SK-N-SH treated with all-trans-retinoic acid at 6 μM for 48 hours (cell line): Measurements from ENCODE around the gene MSRB1.
"Not testable (repeated sequence)": the region's sequence is repeated elsewhere in the genome, so short reads cannot be mapped to it uniquely, and the experiment has no call there.

ENCODE experiments used
- ATAC-seq: fragments of 200-7000 bp; cut with Tn5 transposase; 3 replicates; pipeline ENCODE4 v1.9.1; 2020; ENCODE audit warnings: mild to moderate bottlenecking, moderate library complexity
- ARNTL ChIP-seq: fragments of 450-650 bp; formaldehyde crosslinking; IDR thresholded peaks from 2 replicates; pipeline ENCODE4 v1.5.0; 2020; ENCODE audit warnings: low read depth, mild to moderate bottlenecking, moderate library complexity, borderline replicate concordance
- BACH2 ChIP-seq: fragments of 250-450 bp; sonication (Bioruptor Pico); IDR thresholded peaks from 2 replicates; pipeline ENCODE4 v1.9.0; 2021; ENCODE audit warnings: mild to moderate bottlenecking, borderline replicate concordance
- CSDC2 ChIP-seq: fragments of 250-450 bp; sonication (Bioruptor Pico); IDR thresholded peaks from 2 replicates; pipeline ENCODE4 v1.5.0; 2020; ENCODE audit warnings: mild to moderate bottlenecking, moderate library complexity
- ESRRG ChIP-seq: fragments of 250-450 bp; sonication (Bioruptor Pico); IDR thresholded peaks from 2 replicates; pipeline ENCODE4 v1.6.1; 2021; ENCODE audit warnings: mild to moderate bottlenecking
- GLIS3 ChIP-seq: fragments of 250-450 bp; sonication (Bioruptor Pico); IDR thresholded peaks from 2 replicates; pipeline ENCODE4 v1.5.0; 2020; ENCODE audit warnings: mild to moderate bottlenecking, moderate library complexity
- ISL1 ChIP-seq: fragments of 250-450 bp; sonication (Bioruptor Pico); IDR thresholded peaks from 2 replicates; pipeline ENCODE4 v2.1.2; 2022; ENCODE audit warnings: mild to moderate bottlenecking, moderate library complexity
- OSR1 ChIP-seq: fragments of 250-450 bp; sonication (Bioruptor Pico); IDR thresholded peaks from 2 replicates; pipeline ENCODE4 v1.8.0; 2022; ENCODE audit warnings: moderate library complexity, mild to moderate bottlenecking, inconsistent platforms
- SNAI2 ChIP-seq: fragments of 250-450 bp; sonication (Bioruptor Pico); IDR thresholded peaks from 2 replicates; pipeline ENCODE4 v1.5.0; 2020; ENCODE audit warnings: mild to moderate bottlenecking, moderate library complexity
- TCF4 ChIP-seq: fragments of 250-450 bp; sonication (Bioruptor Pico); IDR thresholded peaks from 2 replicates; pipeline ENCODE4 v1.8.0; 2021; ENCODE audit warnings: mild to moderate bottlenecking, moderate library complexity, borderline replicate concordance
- TOX ChIP-seq: fragments of 250-450 bp; sonication (Bioruptor Pico); IDR thresholded peaks from 2 replicates; pipeline ENCODE4 v1.8.0; 2021; ENCODE audit warnings: mild to moderate bottlenecking, moderate library complexity, borderline replicate concordance
- TSHZ2 ChIP-seq: fragments of 250-450 bp; sonication (Bioruptor Pico); IDR thresholded peaks from 2 replicates; pipeline ENCODE4 v1.5.0; 2020; ENCODE audit warnings: mild to moderate bottlenecking, moderate library complexity
- ZC3H10 ChIP-seq: fragments of 250-450 bp; sonication (Bioruptor Pico); IDR thresholded peaks from 2 replicates; pipeline ENCODE4 v1.5.1; 2021; ENCODE audit warnings: mild to moderate bottlenecking, moderate library complexity
- ZFP30 ChIP-seq: fragments of 450-650 bp; formaldehyde crosslinking; IDR thresholded peaks from 2 replicates; pipeline ENCODE4 v1.5.0; 2022; ENCODE audit warnings: mild to moderate bottlenecking, moderate library complexity
- ZNF565 ChIP-seq: fragments of 450-650 bp; formaldehyde crosslinking; conservative IDR thresholded peaks from 2 replicates; pipeline ENCODE4 v1.5.0; 2020; ENCODE audit warnings: low read depth, mild to moderate bottlenecking, moderate library complexity
- ZNF70 ChIP-seq: fragments of 450-650 bp; formaldehyde crosslinking; IDR thresholded peaks from 2 replicates; pipeline ENCODE4 v1.5.0; 2020; ENCODE audit warnings: mild to moderate bottlenecking, moderate library complexity
- ZNF8 ChIP-seq: fragments of 450-650 bp; formaldehyde crosslinking; IDR thresholded peaks from 2 replicates; pipeline ENCODE4 v1.5.0; 2020; ENCODE audit warnings: mild to moderate bottlenecking, moderate library complexity
- TF ChIP-seq, protein P1 (sequence below): fragments of 250-450 bp; sonication (Bioruptor Pico); IDR thresholded peaks from 2 replicates; pipeline ENCODE4 v1.8.0; 2021; ENCODE audit warnings: low read depth, mild to moderate bottlenecking, moderate library complexity, borderline replicate concordance
- TF ChIP-seq, protein P2 (sequence below): fragments of 250-450 bp; sonication (Bioruptor Pico); IDR thresholded peaks from 2 replicates; pipeline ENCODE4 v1.8.0; 2020; ENCODE audit warnings: mild to moderate bottlenecking, moderate library complexity, borderline replicate concordance

MSRB1 gene

DNA sequence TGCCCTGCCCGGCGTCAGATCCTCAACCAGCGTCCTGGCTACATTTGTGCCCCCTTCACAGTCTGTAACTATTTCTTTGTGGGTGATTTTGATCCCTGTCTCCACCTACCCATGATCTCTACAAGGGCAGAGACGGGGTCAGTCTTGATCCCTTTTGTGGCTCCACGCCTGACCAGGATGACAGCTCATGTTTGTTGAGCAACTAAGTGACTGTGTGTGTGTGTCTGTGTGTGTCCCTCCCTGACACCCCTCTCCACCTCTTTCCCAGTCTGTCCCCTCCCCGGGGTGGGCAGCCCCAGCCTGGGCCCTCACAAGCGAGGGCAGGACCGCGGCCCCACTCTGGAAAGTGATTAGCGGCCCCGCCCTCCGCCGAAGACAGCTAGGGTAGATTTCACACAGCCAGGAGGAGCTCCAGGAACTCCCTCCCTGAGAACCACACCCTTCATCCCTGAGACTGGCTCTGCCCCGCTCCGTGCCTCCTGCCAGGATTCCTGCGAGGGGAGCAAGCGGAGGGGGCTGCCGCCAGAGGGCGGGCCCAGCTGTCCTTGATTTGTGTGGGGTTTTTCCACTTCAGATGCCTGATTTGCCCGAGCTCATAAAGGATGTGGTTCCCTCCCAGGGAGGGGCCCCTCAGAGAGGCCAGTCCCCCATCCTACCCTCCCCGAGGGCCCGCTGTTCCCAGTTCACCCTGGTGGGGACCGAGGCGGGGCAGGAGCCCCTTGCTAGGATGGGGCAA lies 19.5 kb downstream of the MSRB1 start:
- ATAC-seq: peak; percentile 20; the same call in 2 of the 3 replicates
- TF ChIP-seq BACH2 (CRISPR knock-in tag): no peak

DNA sequence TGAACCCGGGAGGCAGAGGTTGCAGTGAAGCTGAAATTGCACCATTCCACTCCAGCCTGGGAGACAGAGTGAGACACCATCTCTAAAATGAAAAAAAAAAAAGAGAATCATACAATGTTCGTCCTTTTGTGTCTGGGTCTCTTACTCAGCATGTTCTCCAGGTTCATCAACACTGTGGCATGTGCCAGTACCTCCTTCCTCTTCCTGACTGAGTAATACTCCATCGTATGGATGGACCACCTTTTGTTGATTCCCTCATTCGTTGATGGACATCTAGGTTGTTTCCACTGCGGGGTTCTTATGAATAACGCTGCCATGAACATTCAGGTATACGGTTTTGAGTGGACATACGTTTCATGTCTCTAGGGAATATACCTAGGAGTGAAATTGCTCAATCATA lies 20.6 kb downstream of the MSRB1 start:
- TF ChIP-seq, protein P1, sequence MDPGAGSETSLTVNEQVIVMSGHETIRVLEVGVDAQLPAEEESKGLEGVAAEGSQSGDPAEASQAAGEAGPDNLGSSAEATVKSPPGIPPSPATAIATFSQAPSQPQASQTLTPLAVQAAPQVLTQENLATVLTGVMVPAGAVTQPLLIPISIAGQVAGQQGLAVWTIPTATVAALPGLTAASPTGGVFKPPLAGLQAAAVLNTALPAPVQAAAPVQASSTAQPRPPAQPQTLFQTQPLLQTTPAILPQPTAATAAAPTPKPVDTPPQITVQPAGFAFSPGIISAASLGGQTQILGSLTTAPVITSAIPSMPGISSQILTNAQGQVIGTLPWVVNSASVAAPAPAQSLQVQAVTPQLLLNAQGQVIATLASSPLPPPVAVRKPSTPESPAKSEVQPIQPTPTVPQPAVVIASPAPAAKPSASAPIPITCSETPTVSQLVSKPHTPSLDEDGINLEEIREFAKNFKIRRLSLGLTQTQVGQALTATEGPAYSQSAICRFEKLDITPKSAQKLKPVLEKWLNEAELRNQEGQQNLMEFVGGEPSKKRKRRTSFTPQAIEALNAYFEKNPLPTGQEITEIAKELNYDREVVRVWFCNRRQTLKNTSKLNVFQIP (CRISPR knock-in tag): no peak
- no peak for TF ChIP-seq ARNTL (CRISPR knock-in tag)
- no peak for TF ChIP-seq TSHZ2 (CRISPR knock-in tag)
- TF ChIP-seq TOX (CRISPR knock-in tag): no peak
- no peak for TF ChIP-seq ZNF565 (CRISPR knock-in tag)
- no peak for TF ChIP-seq OSR1 (CRISPR knock-in tag)
- no peak for ATAC-seq

DNA sequence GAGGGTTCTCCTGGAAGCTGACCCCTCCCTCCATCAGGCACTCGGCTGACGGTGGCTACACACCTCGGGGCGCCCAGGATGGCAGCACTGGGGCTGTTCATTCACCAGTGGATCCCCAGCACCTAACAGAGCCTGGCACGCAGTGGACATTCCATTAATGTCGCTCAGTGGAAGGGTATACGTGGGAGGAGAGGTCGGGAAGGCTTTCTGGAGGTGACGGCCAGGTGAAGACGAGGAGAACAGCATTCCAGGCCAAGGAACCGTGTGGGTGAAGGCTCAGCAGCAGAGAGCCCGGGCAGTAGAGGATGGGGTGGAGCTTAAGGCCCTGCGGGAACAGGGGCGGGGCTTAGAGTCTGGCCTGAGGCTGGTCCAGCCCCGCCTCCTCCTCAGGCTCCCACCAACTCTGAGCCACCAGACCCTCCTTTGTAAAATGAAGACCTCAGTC lies 22.2 kb downstream of the MSRB1 start:
- TF ChIP-seq BACH2 (CRISPR knock-in tag) (no peak), OSR1 (CRISPR knock-in tag) (no peak), ZNF8 (CRISPR knock-in tag) (no peak), GLIS3 (no peak), ZNF565 (CRISPR knock-in tag) (no peak), SNAI2 (CRISPR knock-in tag) (no peak), ZC3H10 (CRISPR knock-in tag) (no peak), ISL1 (CRISPR knock-in tag) (no peak), ZFP30 (CRISPR knock-in tag) (no peak), TSHZ2 (CRISPR knock-in tag) (no peak), TCF4 (CRISPR knock-in tag) (no peak), ESRRG (no peak), CSDC2 (CRISPR knock-in tag) (no peak), TOX (CRISPR knock-in tag) (no peak), ZNF70 (CRISPR knock-in tag) (no peak), ARNTL (CRISPR knock-in tag) (no peak)
- TF ChIP-seq, protein P1 (CRISPR knock-in tag): no peak
- TF ChIP-seq, protein P2, sequence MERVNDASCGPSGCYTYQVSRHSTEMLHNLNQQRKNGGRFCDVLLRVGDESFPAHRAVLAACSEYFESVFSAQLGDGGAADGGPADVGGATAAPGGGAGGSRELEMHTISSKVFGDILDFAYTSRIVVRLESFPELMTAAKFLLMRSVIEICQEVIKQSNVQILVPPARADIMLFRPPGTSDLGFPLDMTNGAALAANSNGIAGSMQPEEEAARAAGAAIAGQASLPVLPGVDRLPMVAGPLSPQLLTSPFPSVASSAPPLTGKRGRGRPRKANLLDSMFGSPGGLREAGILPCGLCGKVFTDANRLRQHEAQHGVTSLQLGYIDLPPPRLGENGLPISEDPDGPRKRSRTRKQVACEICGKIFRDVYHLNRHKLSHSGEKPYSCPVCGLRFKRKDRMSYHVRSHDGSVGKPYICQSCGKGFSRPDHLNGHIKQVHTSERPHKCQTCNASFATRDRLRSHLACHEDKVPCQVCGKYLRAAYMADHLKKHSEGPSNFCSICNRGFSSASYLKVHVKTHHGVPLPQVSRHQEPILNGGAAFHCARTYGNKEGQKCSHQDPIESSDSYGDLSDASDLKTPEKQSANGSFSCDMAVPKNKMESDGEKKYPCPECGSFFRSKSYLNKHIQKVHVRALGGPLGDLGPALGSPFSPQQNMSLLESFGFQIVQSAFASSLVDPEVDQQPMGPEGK (CRISPR knock-in tag): no peak
- ATAC-seq: peak; percentile 82

DNA sequence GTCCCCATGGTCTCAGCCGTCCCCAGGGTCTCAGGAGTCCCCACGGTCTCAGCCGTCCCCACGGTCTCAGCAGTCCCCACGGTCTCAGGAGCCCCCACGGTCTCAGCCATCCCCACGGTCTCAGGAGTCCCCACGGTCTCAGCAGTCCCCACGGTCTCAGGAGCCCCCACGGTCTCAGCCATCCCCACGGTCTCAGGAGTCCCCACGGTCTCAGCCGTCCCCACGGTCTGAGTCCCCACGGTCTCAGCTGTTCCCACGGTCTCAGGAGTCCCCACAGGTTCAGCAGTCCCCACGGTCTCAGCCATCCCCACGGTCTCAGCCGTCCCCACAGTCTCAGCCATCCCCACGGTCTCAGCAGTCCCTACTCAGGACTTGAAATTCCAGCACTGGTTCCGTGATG lies 22.9 kb downstream of the MSRB1 start:
- not testable (repeated sequence) for ATAC-seq
